ENCODE results near the gene PNLDC1. TPM values are rescaled to one million over a fixed set of nuclear protein-coding genes. Genes with fewer than 3 reads are reported as not detected.
"Not testable (repeated sequence)": the region's sequence is repeated elsewhere in the genome, so short reads cannot be mapped to it uniquely, and the experiment has no call there.

PNLDC1 gene
- total and polyA plus RNA-seq, 11 donors, result 0.04 to 0.67 (median 0.20) TPM; not detected in 6

GRCh38 chr6:159862103-159862502 lies 62.0 kb downstream of the PNLDC1 start:
- H3K4me3 ChIP-seq, result no peak overlapping the region
- H3K36me3 ChIP-seq, result no peaks in the 10 kb centered on the region
- ATAC-seq (no peak), DNase-seq (no peak)
- H3K27me3 ChIP-seq, result no peaks in the 10 kb centered on the region
- H3K9me3 ChIP-seq, result peaks cover 0 to 11% (median 0%) of the 10 kb centered on the region in 12 donors
- no peak overlapping the region for H3K27ac ChIP-seq
- intact Hi-C loops (cut with DNase I), result loop anchor here in 9 of 10 donors (2.0 to 10.0 kb wide), 11 partner anchors 79 to 673 kb away; no protein-coding TSS in a partner anchor
- WGBS, 4 donors, result 73 to 82% (median 79%) methylated on average over 5 of the region's 5 CpGs
- H3K4me1 ChIP-seq, result no peaks in the 10 kb centered on the region
- TF ChIP-seq CTCF (IDR thresholded peaks at IDR 0.05) (no peak), POLR2A (IDR thresholded peaks at IDR 0.05) (no peak)

- ATAC-seq, result peak in 3 of 4 donors; percentile 44 to 64 (median 56)
- TF ChIP-seq CTCF (IDR thresholded peaks at IDR 0.05), result peak; percentile 28 to 71 (median 60)
- H3K27me3 ChIP-seq, H3K36me3 ChIP-seq, H3K9me3 ChIP-seq, H3K4me1 ChIP-seq, H3K4me3 ChIP-seq, H3K27ac ChIP-seq: not testable (repeated sequence)
- intact Hi-C loops (cut with DNase I), result loop anchor here in 9 of 10 donors (2.0 to 10.0 kb wide), 11 partner anchors 77 to 671 kb away; no protein-coding TSS in a partner anchor
- 10 to 23% (median 21%) methylated on average over 5 of the region's 5 CpGs for WGBS, 4 donors
- peak in 2 of 5 donors; percentile 25 to 36 for DNase-seq
These were observed 63.3 kb downstream of the PNLDC1 start for GRCh38 chr6:159863341-159863740.

GRCh38 chr6:159865226-159865920 lies 65.3 kb downstream of the PNLDC1 start:
- Histone ChIP-seq H3K9me3 (peaks cover 0 to 10% (median 0%) of the 10 kb centered on the region in 12 donors), H3K27me3 (no peaks in the 10 kb centered on the region), H3K36me3 (no peaks in the 10 kb centered on the region), H3K4me3 (no peak overlapping the region), H3K4me1 (no peaks in the 10 kb centered on the region), H3K27ac (no peak overlapping the region)
- ATAC-seq (no peak), DNase-seq (no peak)
- intact Hi-C loops (cut with DNase I), result loop anchor here in 9 of 10 donors (5.0 to 10.0 kb wide), 8 partner anchors 72 to 669 kb away; no protein-coding TSS in a partner anchor
- WGBS, 4 donors, result 89 to 92% (median 90%) methylated on average over 12 of the region's 12 CpGs
- TF ChIP-seq CTCF (IDR thresholded peaks at IDR 0.05), result no peak
- TF ChIP-seq POLR2A (IDR thresholded peaks at IDR 0.05), result no peak

Measured in heart left ventricle (tissue), 16 donors.